Activated CD8-positive, alpha-beta memory T cell treated with anti-CD3 and anti-CD28 coated beads, Interleukin-2, amount 50 U/mL, for 1 hour (primary cell): ENCODE results near the gene CORO7.
"Not testable (repeated sequence)": the region's sequence is repeated elsewhere in the genome, so short reads cannot be mapped to it uniquely, and the experiment has no call there.

Experiments
- DNase-seq: peaks from one replicate; pipeline ENCODE4 v3.0.0-alpha.2; 2020; ENCODE audit errors: extremely low read depth

Gene CORO7

GRCh38 chr16:4402439-4403132 lies 13.8 kb downstream of the CORO7 start:
- DNase-seq, result no peak

GRCh38 chr16:4401510-4401909 lies 14.9 kb downstream of the CORO7 start:
- no peak for DNase-seq

GRCh38 chr16:4401094-4401501 lies 15.3 kb downstream of the CORO7 start:
- no peak for DNase-seq

GRCh38 chr16:4399001-4399730 lies 17.2 kb downstream of the CORO7 start:
- DNase-seq, result no peak

- DNase-seq, result no peak
Observed at GRCh38 chr16:4395055-4395726, 21.2 kb downstream of the CORO7 start.

- not testable (repeated sequence) for DNase-seq
Observed at GRCh38 chr16:4393850-4394249, 22.5 kb downstream of the CORO7 start.

GRCh38 chr16:4393240-4393600 lies 23.2 kb downstream of the CORO7 start:
- no peak for DNase-seq

GRCh38 chr16:4392382-4393239 lies 23.8 kb downstream of the CORO7 start:
- DNase-seq, result no peak

- no peak for DNase-seq
Observed at GRCh38 chr16:4391631-4392381, 24.6 kb downstream of the CORO7 start.

GRCh38 chr16:4390266-4391260 lies 25.8 kb downstream of the CORO7 start:
- DNase-seq, result no peak

GRCh38 chr16:4389051-4389955 lies 27.1 kb downstream of the CORO7 start:
- no peak for DNase-seq

- no peak for DNase-seq
Observed at GRCh38 chr16:4388271-4389021, 27.9 kb downstream of the CORO7 start.

GRCh38 chr16:4387781-4388180 lies 28.6 kb downstream of the CORO7 start:
- DNase-seq, result no peak

- DNase-seq, result no peak
Observed at GRCh38 chr16:4386951-4387565, 29.3 kb downstream of the CORO7 start.

GRCh38 chr16:4386451-4386805 lies 30.0 kb downstream of the CORO7 start:
- no peak for DNase-seq

GRCh38 chr16:4385789-4386450 lies 30.5 kb downstream of the CORO7 start:
- no peak for DNase-seq

- DNase-seq, result no peak
Observed at GRCh38 chr16:4385066-4385788, 31.2 kb downstream of the CORO7 start.
